DND-41 (cell line): Measurements from ENCODE around the gene ALOX5.

Experiments
- ATAC-seq: fragments of 200-7000 bp; cut with Tn5 transposase; 3 replicates; pipeline ENCODE4 v1.9.1; 2021; ENCODE audit warnings: low read depth; ENCODE audit not compliant: insufficient read depth
- DNase-seq: peaks from one replicate; pipeline ENCODE4 v3.0.0-alpha.2; 2020
- H2AFZ ChIP-seq: 2 replicates; pipeline ENCODE4 v1.6.0; 2012; ENCODE audit warnings: low read depth, low read length
- H3K27ac ChIP-seq: 2 replicates; pipeline ENCODE4 v1.5.1; 2012; ENCODE audit warnings: low read length, inconsistent platforms
- H3K27me3 ChIP-seq: fragments of 200-600 bp; sonication (generic); 2 replicates; pipeline ENCODE4 v1.6.0; 2012; ENCODE audit warnings: low read length, mild to moderate bottlenecking, inconsistent platforms; ENCODE audit not compliant: insufficient read depth, poor library complexity
- H3K36me3 ChIP-seq: 2 replicates; pipeline ENCODE4 v1.5.1; 2012; ENCODE audit warnings: low read length, inconsistent platforms; ENCODE audit not compliant: insufficient read depth
- H3K4me1 ChIP-seq: 2 replicates; pipeline ENCODE4 v1.5.1; 2012; ENCODE audit warnings: mild to moderate bottlenecking, low read length; ENCODE audit not compliant: insufficient read depth
- H3K4me2 ChIP-seq: 2 replicates; pipeline ENCODE4 v1.6.0; 2012; ENCODE audit warnings: mild to moderate bottlenecking, moderate library complexity, low read length, inconsistent platforms; ENCODE audit not compliant: insufficient read depth
- H3K4me3 ChIP-seq, 2 experiments: fragments of 200-600 bp in 1 of 2; shearing (Covaris generic) in 1 of 2; 2 replicates each; pipeline ENCODE4 v1.5.1; 2012 to 2016; ENCODE audit warnings: inconsistent platforms in 2 of 2, low read length in 2 of 2, mild to moderate bottlenecking in 2 of 2, low read depth in 1 of 2, moderate library complexity in 1 of 2
- H3K79me2 ChIP-seq: 2 replicates; pipeline ENCODE4 v1.6.0; 2012; ENCODE audit warnings: low read length, inconsistent platforms; ENCODE audit not compliant: insufficient read depth
- H3K9ac ChIP-seq: 2 replicates; pipeline ENCODE4 v1.6.0; 2012; ENCODE audit warnings: low read depth, mild to moderate bottlenecking, inconsistent platforms, low read length, moderate library complexity
- H3K9me3 ChIP-seq: 2 replicates; pipeline ENCODE4 v1.5.1; 2012; ENCODE audit warnings: low read length, moderate library complexity, mild to moderate bottlenecking, inconsistent platforms; ENCODE audit not compliant: insufficient read depth, severe bottlenecking
- H4K20me1 ChIP-seq: 2 replicates; pipeline ENCODE4 v1.6.0; 2012; ENCODE audit warnings: low read length; ENCODE audit not compliant: insufficient read depth
- CTCF ChIP-seq: IDR thresholded peaks from 2 replicates; pipeline ENCODE4 v1.5.1; 2012; ENCODE audit warnings: borderline replicate concordance, low read length, moderate library complexity, mild to moderate bottlenecking; ENCODE audit not compliant: poor library complexity, severe bottlenecking; ENCODE audit errors: extremely low read depth
- EZH2 ChIP-seq: IDR thresholded peaks from 3 replicates; pipeline ENCODE4 v1.6.1; 2012; ENCODE audit warnings: borderline replicate concordance, low read depth, mild to moderate bottlenecking, moderate library complexity, low read length, inconsistent platforms; ENCODE audit not compliant: severe bottlenecking

ALOX5 gene

GRCh38 chr10:45444022-45444421 lies 70.0 kb downstream of the ALOX5 start:
- Histone ChIP-seq H3K9me3 (no peaks in the 10 kb centered on the region), H3K4me3 (no peak overlapping the region), H2AFZ (no peak overlapping the region), H3K4me1 (no peaks in the 10 kb centered on the region), H3K79me2 (no peaks in the 10 kb centered on the region), H3K36me3 (no peaks in the 10 kb centered on the region), H3K27ac (no peak overlapping the region), H3K27me3 (no peaks in the 10 kb centered on the region), H3K9ac (no peak overlapping the region), H4K20me1 (0 out of 2 replicates have a peak, but pooled peaks cover 4% of the 10 kb centered on the region), H3K4me2 (no peak overlapping the region)
- TF ChIP-seq EZH2 (no peak), CTCF (no peak)
- DNase-seq (no peak), ATAC-seq (no peak)

DNA sequence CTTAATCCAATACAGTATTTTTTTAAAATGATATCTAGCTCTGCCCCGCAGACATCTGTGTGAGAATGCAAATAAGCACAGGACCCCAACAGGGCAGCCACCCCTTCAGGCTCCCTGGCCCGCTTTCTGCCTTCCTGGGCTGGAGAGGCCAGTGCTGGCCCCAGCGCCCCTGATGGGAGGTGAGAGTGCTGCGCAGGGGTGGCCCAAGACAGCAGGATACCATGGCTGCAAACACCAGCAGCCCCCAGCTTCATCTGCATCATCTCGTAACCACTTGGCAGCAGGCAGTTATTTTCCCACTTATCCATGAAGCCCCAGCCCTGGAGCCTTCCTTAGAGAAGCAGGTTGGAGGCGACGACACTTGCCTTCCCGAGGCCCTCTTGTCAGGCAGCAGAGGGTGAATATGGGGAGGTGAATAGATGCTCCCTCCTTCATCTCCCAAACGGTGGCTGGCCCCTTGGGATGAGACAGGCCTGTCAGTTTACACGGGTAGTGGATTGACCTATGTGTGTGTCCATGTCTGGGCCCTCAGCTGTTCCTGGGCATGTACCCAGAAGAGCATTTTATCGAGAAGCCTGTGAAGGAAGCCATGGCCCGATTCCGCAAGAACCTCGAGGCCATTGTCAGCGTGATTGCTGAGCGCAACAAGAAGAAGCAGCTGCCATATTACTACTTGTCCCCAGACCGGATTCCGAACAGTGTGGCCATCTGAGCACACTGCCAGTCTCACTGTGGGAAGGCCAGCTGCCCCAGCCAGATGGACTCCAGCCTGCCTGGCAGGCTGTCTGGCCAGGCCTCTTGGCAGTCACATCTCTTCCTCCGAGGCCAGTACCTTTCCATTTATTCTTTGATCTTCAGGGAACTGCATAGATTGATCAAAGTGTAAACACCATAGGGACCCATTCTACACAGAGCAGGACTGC lies 71.2 kb downstream of the ALOX5 start:
- Histone ChIP-seq H3K4me1 (no peaks in the 10 kb centered on the region), H3K79me2 (no peaks in the 10 kb centered on the region), H2AFZ (no peak overlapping the region), H3K4me2 (no peak overlapping the region), H3K9me3 (no peaks in the 10 kb centered on the region), H4K20me1 (0 out of 2 replicates have a peak, but pooled peaks cover 4% of the 10 kb centered on the region), H3K36me3 (no peaks in the 10 kb centered on the region), H3K4me3 (no peak overlapping the region), H3K9ac (no peak overlapping the region), H3K27ac (no peak overlapping the region), H3K27me3 (no peaks in the 10 kb centered on the region)
- ATAC-seq, result no peak
- no peak for TF ChIP-seq CTCF
- TF ChIP-seq EZH2, result no peak
- no peak for DNase-seq

- Histone ChIP-seq H3K9ac (no peak overlapping the region), H3K79me2 (no peaks in the 10 kb centered on the region), H3K9me3 (no peaks in the 10 kb centered on the region), H4K20me1 (0 out of 2 replicates have a peak, but pooled peaks cover 4% of the 10 kb centered on the region), H3K4me1 (no peaks in the 10 kb centered on the region), H3K27ac (no peak overlapping the region), H3K27me3 (no peaks in the 10 kb centered on the region), H3K4me2 (no peak overlapping the region), H2AFZ (no peak overlapping the region), H3K36me3 (no peaks in the 10 kb centered on the region), H3K4me3 (no peak overlapping the region)
- ATAC-seq (no peak), DNase-seq (no peak)
- TF ChIP-seq CTCF (no peak), EZH2 (no peak)
Measured at GRCh38 chr10:45446858-45447257, 72.8 kb downstream of the ALOX5 start.
